Lower leg skin (tissue), 4 donors: ENCODE results near the gene ANO2. TPM values are rescaled to one million over a fixed set of nuclear protein-coding genes. Genes with fewer than 3 reads are reported as not detected.
"Not testable (repeated sequence)": the region's sequence is repeated elsewhere in the genome, so short reads cannot be mapped to it uniquely, and the experiment has no call there.

Experiments
- DNase-seq, 2 donors: peaks; one replicate each; pipeline ENCODE4 v3.0.0-alpha.2; 2019; ENCODE audit warnings: low spot score in 2 of 2
- H3K4me3 ChIP-seq: fragments of 200-600 bp; sonication (generic); 2 replicates; pipeline ENCODE4 v1.5.1; 2017; ENCODE audit warnings: mild to moderate bottlenecking, low read depth; ENCODE audit not compliant: poor library complexity, severe bottlenecking
- POLR2A ChIP-seq, 2 donors: fragments of 450-650 bp; IDR thresholded peaks; one replicate each; pipeline ENCODE4 v1.6.1; 2016 to 2017; ENCODE audit warnings: antibody characterized with exemption in 2 of 2, mild to moderate bottlenecking in 1 of 2, moderate library complexity in 1 of 2
- WGBS, 2 donors: methylation state at CpG; one replicate each; pipeline ENCODE4 v1.1.5; 2018; 5-methylcytosine and 5-hydroxymethylcytosine counted together
- intact Hi-C: fragments of 100-400 bp; cut with DNase I; formaldehyde crosslinking; loops from one replicate; pipeline ENCODE4 v1.15.0; 2023; ENCODE audit warnings: low total_unique reads
- total RNA-seq, 4 donors: library from RNA; depleted of rRNA; stranded (reverse); fragments of >200 nt; gene quantifications; one replicate each; pipeline ENCODE4 v1.1.0, GENCODE V29; 2016
- TF ChIP-seq, protein P1 (sequence below), 3 donors: fragments of 450-650 bp; IDR thresholded peaks; one replicate each; pipeline ENCODE4 v1.5.1; 2016; ENCODE audit warnings: antibody characterized with exemption in 3 of 3, mild to moderate bottlenecking in 3 of 3, moderate library complexity in 2 of 3

The ANO2 gene
- total RNA-seq, 4 donors from 2014 or later = 0.76 to 2.6 (median 1.8) TPM

DNA sequence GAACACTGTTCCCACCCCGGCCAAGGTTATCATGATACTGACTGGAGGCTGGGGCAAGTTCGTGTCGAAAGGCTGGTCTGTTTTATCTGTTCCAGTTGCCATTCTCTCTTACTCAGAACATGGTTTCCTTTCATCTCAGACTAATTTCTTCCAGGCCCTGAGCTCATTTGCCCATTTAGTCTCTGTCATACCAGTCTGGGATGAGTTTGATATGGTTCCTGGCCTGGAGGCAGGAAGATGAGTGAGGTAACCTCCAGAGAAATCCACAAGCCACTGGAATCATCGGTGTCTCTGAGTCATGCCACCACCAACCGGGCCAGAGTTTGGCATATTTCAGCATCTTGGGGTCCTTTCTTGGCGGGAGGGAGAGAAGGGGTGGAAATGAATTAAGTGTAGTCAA is 398.4 kb downstream of the ANO2 start:
- WGBS, 2 donors = 66 to 68% methylated on average over 6 of the region's 6 CpGs

DNA sequence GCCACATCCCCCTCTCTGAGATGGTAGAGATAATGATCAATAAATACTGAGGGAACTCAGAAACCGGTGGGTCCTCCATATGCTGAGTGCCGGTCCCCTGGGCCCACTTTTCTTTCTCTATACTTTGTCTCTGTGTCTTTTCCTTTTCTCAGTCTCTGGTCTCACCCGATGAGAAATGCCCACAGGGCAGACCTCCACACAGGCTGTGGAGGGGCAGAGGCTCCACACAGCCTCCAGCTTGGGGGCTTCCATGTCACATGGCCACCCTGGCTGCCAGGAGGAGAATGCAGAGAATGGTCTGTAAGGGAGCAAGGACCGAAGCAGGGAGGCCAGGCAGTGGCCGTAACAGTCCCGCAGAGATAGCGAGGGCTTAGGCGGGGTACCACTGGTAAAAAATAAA is 407.3 kb downstream of the ANO2 start:
- DNase-seq = no peak
- intact Hi-C loops = no loop called here
- no peak overlapping the region for H3K4me3 ChIP-seq
- WGBS, 2 donors = 81 to 83% methylated on average over 8 of the region's 8 CpGs
- TF ChIP-seq, protein P1, sequence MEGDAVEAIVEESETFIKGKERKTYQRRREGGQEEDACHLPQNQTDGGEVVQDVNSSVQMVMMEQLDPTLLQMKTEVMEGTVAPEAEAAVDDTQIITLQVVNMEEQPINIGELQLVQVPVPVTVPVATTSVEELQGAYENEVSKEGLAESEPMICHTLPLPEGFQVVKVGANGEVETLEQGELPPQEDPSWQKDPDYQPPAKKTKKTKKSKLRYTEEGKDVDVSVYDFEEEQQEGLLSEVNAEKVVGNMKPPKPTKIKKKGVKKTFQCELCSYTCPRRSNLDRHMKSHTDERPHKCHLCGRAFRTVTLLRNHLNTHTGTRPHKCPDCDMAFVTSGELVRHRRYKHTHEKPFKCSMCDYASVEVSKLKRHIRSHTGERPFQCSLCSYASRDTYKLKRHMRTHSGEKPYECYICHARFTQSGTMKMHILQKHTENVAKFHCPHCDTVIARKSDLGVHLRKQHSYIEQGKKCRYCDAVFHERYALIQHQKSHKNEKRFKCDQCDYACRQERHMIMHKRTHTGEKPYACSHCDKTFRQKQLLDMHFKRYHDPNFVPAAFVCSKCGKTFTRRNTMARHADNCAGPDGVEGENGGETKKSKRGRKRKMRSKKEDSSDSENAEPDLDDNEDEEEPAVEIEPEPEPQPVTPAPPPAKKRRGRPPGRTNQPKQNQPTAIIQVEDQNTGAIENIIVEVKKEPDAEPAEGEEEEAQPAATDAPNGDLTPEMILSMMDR (IDR thresholded peaks at IDR 0.05) = no peak
- no peak for TF ChIP-seq POLR2A (IDR thresholded peaks at IDR 0.05)

More for the DNA sequence above, 398.4 kb downstream of the ANO2 start:
- intact Hi-C loops = no loop called here
- H3K4me3 ChIP-seq = no peak overlapping the region
- no peak for TF ChIP-seq POLR2A (IDR thresholded peaks at IDR 0.05)
- TF ChIP-seq, protein P1 (IDR thresholded peaks at IDR 0.05) = no peak
- no peak for DNase-seq

DNA sequence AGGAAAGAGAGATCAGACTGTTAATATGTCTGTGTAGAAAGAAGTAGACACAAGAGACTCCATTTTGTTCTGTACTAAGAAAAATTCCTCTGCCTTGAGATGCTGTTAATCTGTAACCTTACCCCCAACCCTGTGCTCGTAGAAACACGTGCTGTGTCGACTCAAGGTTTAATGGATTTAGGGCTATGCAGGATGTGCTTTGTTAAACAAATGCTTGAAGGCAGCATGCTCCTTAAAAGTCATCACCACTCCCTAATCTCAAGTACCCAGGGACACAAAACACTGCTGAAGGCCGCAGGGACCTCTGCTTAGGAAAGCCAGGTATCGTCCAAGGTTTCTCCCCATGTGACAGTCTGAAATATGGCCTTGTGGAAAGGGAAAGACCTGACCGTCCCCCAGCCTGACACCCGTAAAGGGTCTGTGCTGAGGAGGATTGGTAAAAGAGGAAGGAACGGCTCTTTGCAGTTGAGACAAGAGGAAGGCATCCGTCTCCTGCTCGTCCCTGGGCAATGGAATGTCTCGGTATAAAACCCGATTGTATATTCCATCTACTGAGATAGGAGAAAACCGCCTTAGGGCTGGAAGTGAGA is 407.9 kb downstream of the ANO2 start:
- DNase-seq, intact Hi-C loops, H3K4me3 ChIP-seq: not testable (repeated sequence)
- 47 to 49% methylated on average over 12 to 13 of the region's 13 CpGs for WGBS, 2 donors

DNA sequence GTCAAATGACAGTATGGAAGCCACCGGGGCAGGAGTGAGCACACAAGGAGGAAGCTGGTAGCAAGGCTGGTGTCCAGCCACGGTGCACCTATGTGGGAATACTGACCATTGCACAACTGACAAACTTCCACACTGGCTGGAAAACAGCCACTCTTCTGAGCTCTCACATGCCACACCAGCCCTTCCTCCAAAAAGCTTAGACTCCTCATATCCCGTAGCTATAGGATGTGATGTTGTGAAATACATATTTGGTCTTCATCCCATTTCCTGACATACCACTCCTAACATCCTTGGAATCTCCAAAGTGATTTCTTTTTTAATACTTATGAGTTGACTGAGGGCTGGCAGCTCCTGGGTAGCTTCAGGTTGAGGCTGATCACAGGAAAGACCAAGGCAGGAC is 409.5 kb downstream of the ANO2 start:
- no peak for DNase-seq
- no peak overlapping the region for H3K4me3 ChIP-seq
- intact Hi-C loops = no loop called here
- 85% methylated on average over 3 of the region's 3 CpGs for WGBS, 2 donors
- TF ChIP-seq POLR2A (IDR thresholded peaks at IDR 0.05) = no peak
- TF ChIP-seq, protein P1 (IDR thresholded peaks at IDR 0.05) = no peak

DNA sequence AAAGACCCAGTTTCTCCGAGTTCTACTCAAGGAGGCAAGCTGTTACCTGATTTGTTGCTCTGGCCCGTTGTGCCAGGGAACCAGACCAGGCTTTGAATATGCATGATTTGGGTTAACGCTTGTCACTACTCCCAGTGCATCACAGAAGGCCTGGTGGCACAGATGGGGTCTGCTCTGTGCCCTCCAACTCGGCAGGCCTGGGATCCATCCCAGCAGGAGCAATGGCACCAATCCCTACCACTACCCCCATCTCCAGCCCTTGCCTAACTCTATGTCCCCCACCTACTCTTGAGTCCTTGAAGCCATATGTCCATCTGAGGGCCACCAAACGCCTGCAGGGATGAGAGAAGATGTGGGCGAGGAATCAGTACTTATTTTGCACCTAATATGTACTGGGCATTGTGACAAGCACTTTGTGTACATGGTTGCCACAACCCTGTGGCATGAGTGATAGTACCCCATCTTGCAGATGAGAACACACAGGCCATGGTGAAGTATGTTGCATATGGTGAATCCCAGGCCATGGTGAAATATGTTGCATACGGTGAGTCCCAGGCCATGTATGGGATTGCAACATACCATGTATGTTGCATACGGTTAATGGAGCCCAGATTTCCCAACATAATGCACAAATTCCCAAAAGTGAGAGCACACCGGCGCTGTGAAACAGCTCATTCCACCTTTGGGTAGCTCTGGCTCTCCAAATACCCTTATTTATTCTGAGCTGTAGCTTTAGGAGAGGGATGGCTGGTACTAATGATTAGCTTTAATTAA is 410.4 kb downstream of the ANO2 start:
- intact Hi-C loops = no loop called here
- DNase-seq = no peak
- no peak overlapping the region for H3K4me3 ChIP-seq
- 78 to 81% methylated on average over 10 of the region's 10 CpGs for WGBS, 2 donors
- TF ChIP-seq, protein P1 (IDR thresholded peaks at IDR 0.05) = no peak
- no peak for TF ChIP-seq POLR2A (IDR thresholded peaks at IDR 0.05)

DNA sequence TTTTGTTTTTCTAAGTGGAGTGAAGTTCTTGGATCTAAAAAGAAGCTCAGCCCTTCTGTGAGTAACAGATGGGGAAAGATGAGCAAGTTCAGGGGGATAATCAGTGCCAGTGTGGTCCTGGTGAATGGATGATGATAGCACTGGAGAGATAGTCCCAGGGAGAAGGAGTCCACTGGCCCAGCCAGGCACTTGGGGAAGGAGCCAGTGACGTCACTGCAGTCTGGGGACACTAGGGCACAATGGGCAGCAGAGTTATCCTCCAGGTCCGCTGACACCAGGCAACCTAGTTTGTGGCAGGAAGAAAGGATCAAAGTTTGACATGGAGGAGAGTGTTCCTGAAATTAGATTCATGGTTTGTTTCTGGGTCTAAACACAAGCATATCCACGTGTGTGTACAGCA is 411.7 kb downstream of the ANO2 start:
- intact Hi-C loops = no loop called here
- TF ChIP-seq POLR2A (IDR thresholded peaks at IDR 0.05) = no peak
- TF ChIP-seq, protein P1 (IDR thresholded peaks at IDR 0.05) = no peak
- no peak for DNase-seq
- H3K4me3 ChIP-seq = no peak overlapping the region
- WGBS, 2 donors = 72 to 82% methylated on average over 3 of the region's 3 CpGs
